ENCODE results near the gene ZNF467.

ZNF467 gene

DNA sequence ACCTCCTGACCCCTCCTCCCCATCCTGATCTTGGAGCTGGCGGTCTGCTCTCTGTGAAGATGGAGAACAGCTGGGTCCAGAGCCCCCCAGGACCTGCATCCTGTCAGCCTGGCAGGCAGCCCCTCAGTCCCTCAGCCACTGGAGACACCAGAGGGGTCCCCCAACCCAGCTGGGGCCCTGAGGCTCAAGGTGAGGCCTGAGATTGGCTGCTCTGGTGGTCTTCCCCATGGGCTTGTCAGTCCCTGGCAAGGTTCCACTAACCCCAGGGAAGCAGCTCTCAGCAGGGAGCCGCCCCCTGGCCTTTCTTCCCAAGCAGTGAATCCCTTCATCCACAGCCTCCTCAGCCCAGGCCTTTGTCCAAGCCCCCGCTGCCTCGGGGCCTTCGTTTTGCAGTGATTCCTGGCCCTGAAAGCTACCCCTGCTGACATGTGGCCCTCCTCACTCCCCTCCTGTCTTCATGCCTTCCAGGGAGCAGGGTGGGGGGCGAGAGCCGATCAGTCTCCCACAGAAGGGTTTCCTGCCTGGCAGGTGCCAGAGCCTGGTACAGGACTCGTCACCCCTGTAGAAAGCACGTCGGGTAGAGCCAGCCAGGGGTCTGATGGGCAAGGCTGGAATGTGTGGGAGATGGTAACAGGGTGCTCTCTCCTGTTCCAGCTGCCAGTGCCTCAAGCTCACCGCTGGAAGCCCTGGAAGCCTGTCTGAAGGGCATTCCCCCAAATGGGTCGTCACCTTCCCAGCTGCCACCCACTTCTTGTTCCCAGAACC lies 48.5 kb downstream of the ZNF467 start:
- no peak for DNase-seq

DNA sequence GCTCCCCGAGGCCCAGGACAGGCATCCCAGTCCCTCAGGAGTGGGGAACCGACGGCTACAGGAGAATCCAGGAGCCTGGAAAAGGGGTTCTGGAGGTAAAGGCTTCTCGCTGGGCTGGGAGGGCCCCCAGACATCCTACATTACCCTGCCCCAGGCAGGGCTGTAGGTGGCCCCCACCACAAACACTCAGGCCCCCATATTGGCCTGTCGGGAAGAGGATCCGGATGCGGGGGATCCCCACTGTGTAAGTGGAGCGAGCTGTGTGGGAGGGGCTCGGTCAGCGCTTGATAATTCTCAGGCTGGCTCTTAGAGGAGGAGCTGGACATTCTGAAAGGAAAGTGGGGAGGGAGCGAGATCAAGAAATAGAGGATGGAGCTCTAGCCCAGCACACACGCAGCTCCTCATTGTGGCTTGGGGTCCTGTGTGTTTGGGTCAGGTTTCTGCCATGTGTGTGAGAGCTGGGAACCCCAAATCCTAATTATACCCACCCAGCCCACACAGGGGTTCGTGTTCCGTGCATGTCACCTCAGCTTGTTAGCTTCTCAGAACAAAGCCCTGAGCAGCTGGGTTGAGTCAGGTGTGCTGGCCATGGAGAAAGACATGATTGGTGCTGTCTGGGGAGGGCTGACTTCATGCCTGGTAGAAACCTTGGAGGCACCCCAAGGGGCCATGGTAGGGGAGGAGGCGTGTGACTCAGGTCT lies 49.4 kb downstream of the ZNF467 start:
- no peak for DNase-seq

DNA sequence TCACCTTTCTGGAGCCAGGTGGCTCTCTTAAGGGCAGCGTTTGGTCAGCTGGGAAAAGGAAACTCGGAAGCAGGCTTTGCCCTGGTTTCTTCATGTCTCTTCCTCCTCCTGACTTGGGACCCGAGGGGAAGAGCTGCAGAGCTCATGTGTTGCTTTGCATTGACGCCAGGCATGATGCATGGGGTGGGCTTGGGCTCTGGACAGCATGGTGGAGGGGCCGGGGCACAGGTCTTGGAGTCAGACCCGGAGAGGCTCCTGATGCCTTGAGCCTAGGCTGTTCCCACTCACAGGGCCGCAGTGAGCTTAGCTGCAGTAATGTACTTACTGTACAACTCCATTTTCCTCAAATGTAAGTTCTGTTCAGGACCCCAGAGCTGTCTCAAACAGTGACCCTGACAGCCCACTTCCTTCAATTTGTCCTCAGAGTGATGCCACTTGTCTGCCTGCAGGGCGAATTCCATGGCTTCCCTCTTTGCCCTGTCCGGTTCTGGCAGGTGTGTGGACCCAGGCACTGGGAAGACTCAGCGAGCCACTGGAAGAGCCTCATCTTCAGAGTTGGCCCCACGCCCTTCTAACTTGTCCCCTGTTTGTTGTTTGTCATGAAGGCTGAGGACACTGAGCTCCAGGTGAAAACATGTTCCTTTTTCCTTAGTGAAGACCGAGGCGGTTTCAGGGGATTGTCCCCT lies 50.2 kb downstream of the ZNF467 start:
- no peak for DNase-seq

DNA sequence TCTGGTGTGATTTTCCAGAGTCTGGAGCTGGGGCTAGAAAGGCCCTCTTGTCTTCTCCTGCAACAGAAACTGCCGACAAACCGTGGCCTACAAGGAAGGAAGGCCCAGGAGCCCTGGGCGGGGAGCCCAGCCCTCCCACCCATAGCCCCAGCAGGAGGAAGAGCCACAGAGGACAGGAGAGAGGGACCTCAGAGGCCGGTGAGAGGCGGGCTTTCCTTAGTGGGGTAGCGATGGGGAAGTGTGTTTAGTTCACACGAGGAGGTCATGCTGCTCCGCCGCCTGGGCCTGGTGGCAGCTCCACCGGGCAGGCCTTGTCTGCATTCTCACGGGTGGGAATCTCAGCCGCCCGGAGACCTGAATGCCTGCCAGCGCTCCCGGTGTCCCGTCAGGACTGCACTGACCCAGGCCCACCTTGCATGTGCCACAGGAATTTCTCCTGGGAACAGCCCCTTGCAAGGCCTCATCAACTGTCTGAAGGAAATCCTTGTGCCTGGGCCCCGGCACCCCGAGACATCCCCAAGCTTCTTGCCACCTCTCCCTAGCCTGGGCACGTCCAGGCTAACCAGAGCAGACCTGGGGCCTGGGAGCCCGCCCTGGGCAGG lies 50.9 kb downstream of the ZNF467 start:
- DNase-seq, result no peak

DNA sequence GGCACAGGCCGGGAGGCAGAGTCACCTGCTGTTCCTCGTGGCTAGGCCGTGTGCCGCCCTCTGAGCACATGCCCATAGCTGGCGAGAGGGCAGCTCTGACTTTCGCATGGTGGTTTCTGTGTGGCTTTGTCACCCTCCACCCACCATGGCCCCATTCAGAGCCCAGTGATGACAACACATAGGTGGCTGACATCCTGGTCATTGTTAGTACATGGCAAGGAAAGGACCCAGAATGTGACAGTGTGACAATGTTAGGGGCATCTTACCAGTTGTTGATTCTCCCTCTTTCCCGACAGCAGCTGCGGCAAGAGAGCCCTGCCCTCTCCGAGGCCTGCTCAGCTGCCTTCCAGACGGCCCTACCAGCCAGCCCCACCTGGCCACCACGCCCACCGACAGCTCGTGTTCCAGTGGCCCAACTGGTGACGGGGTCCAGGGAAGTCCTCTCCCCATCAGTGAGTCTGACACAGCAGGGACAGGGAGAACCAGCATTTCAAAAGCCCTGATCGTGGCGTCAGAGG lies 52.2 kb downstream of the ZNF467 start:
- no peak for DNase-seq

DNA sequence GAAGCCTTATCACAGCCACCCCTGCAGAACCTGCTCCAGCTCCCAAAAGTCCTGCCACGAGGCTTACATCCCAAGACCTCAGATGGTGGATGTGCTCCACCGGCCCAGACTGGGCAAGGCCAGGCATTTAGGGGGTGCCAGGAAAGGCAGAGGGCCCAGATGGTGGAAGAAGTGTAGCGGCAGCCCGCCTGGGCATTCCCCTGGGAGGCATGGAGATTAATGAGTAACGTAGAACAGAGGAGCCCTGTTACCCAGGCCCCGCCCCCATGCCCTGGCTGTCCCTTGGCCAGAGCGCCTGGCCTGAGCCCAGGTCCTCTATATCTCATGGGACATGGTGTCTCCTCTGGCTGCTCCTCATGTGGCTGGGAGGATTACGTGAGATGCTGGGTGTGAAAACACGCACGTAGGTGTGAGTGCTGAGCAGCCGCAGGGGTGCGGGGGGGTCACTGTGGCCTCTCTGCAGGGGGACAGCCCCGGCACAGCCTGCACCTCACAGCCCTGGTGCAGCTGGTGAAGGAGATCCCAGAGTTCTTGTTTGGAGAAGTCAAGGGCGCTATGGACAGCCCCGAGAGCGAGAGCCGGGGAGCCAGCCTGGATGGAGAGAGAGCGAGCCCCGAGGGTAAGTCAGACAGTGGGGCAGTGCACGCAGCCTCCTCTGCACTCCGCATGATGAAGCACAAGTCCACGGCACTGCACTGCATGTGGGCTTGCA lies 52.9 kb downstream of the ZNF467 start:
- no peak for DNase-seq

DNA sequence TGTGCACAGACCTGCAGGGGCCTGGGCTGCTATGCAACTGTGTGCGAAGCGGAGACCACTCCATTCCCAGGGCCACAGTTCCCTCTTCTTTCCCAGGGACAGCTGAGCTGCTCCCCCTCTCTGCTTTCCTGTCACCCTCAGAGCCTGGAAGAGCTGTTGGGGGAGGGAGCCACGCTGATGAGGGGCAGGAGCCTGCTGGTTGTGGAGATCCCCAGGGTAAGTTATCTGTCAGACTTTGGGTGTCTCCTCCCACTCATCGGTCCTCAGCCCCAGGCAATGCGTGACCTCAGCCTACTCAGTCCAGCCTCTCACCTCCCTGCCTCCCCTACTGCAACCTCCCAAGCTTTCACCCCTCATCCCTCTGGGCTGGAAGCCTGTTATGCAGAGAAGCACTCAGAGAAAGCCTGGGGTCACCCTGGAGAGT lies 53.5 kb downstream of the ZNF467 start:
- no peak for DNase-seq

DNA sequence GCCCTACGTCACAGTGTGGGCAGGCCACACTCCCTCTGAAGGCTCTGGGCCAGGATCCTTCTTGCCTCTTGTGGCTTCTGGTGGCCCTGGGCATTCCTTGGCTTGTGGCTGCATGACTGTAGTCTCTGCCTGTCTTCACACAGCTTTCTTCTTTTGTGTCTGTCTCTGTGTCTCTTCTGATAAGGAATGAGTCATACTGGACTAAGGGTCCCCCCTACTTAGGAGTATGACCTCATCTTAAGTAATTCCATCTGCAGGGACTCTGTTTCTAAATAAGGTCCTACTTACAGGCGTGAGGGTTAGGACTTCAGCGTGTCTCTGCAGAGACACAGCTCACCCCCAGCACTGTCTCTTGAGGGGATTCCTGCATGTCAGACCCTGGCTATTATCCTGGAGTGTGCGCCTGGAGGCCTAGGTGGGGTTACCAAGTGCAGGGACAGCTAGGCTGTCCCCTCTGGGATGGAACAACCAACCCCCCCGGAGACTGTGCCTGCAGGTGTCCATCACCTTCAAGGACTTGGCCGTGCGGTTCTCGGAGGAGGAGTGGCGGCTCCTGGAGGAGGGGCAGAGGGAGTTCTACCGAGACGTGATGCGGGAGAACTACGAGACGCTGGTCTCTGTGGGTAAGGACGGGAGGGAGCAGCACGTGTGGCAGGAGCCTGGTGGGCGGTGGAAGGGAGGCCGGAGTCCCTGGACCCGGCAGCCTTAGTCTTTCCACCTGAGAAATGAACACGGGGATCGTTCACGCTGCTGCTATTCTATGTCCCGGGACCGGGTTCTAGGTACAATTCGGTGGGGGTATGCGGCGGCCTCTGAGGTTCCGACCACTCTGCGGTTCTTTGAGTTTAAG lies 54.1 kb downstream of the ZNF467 start:
- no peak for DNase-seq

DNA sequence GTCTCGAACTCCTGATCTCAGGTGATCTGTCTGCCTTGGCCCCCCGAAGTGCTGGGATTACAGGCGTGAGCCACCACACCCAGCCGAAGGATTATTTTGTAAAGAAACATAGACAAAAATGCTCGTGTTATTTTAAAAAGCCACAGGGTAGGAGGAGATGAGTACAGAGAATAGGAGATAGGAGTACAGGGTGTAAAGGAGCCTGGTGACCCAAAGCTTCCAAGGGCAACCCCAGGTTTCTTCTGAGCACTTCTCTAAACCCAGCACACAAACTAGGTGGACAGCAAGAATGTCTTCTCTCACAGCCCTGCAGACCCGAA lies 54.7 kb downstream of the ZNF467 start:
- DNase-seq, result no peak

DNA sequence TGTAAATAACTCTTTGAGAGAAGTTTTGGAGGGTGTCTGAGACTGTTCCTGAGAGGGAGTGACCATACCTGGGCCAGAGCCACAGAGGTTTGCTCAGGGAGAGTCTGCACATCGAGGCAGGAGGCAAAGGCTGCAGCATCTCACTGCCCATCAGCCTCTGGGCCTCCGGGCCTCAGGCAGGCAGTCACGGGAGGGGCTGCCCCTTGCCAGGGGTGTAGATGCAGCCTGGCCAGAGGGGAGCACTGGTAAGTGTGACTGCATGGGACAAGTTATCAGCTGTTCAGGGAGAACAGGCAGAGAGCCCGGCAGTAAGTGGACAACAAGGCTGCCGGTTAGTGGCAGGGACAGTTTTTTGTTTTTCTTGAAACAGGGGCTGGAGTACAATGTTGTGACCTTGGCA lies 55.9 kb downstream of the ZNF467 start:
- no peak for DNase-seq

DNA sequence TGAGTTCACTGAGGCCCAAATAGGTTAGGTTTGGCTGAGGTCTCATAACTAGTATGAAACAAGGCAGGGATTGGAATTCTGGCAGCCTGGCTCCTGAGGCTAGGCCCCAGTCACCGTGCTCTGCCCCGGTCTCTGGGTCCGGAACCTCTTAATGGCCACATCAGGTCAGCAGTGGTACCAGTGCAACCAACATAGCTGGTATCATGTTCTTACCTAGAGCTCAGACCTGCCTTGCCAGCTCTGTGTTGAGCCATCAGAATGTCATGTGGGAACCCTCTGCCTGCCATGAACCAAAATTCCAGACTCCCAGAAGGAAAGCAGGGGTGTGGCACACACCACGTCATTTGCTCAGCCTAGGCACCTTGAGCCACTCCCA lies 56.5 kb downstream of the ZNF467 start:
- DNase-seq, result no peak

DNA sequence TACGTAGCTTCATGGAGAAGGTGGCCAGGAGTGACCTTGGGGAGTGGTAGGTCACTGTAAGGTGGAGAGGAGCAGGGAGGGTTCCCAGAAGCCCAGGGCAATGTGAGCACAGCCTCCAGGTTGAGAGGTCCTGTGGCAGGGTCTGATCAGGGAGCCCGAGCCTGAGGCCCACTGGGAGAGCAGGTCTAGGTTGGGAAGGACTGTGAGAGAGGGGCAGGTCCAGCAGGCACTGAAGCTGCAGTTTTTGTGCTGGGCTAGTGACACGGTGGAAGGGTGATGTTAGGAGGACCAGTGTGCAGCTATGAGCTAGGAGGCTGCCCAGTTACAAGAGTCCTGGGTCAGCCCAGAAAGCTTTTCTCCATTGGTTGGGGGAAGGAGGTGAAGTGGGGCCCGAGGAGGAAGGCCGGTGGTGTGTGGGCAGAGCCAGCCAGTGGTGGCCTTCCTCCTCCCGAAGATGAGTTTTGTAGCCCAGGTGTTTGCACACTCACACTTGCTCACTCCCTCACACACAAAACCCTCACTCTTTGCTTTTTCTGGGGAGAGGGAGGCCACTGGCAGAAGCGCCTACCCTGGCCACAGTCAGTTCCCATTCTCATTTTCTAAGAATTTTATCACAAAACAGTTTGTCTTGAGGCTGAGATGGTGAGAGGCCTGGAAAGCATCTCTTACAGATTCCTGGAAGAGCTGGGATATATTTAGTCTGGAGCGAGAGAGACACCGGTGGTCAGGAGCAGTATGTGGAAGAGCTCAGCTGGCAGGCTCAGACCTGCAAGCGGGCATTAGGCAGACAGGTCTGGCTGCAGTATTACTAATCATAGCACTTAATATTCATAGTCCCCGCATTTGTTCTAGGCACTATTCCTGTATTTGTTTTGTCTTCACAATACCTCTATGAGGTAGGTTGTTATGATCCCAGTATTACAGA lies 57.1 kb downstream of the ZNF467 start:
- no peak for DNase-seq

DNA sequence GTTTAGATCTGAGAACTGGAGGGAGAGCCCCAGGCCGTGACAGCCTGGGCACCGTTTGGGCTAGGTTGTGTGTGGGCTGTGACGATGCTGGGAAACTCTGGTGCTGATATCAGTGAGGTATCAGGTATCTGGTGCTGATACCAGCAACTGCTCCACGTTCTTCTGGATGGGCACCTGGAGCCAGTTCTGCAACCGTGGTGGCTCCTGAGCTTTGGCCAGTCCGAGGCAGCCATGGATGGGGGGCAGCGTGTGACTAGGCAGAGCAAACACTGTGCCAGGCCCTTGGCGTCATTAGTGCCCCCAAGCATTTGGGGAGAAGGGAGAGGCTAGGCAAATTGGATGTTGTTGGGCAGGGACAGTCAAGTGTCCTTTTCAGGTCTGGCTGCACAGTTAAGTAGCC lies 57.9 kb downstream of the ZNF467 start:
- no peak for DNase-seq

DNA sequence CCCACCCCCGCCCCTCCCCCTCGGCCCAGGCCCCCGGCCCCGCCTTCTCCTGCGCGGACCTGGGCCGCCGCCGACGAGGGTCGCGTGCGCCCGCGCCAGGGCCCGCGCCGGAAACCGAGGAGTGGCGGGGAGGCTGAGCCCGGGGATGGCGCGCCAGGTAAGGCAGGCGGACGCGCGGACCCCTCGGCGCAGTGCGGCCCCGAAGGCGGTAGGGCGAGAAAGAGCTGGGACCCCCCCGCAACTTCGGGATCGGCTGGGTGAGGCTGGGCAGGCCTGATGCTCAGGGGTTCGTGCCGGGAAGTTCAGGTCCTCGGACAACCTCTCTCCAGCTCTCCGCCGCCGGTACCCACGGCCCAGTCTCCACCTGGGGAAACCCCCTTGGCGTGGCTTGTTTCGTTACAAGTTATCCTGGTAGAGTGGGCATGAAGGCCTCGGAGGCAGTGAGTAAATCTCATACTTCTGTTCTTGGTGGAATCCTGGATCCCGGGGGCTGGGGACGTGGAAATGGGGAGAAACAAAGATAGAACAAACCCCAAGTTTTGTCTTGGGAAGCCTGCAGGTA lies 58.4 kb downstream of the ZNF467 start:
- DNase-seq, result no peak
